Neural progenitor cell (in vitro differentiated cells): Measurements from ENCODE around the gene SLC7A7. TPM values are rescaled to one million over a fixed set of nuclear protein-coding genes. Genes with fewer than 3 reads are reported as not detected.
"Not testable (repeated sequence)": the region's sequence is repeated elsewhere in the genome, so short reads cannot be mapped to it uniquely, and the experiment has no call there.

Experiments used
- DNase-seq: peaks from one replicate; pipeline ENCODE4 v3.0.0-alpha.2; 2016; ENCODE audit warnings: low spot score
- H2AFZ ChIP-seq: fragments of 200-600 bp; sonication (generic); replicated peaks from 2 replicates; pipeline ENCODE4 v1.6.1; 2016; ENCODE audit warnings: antibody characterized with exemption
- H3F3A ChIP-seq: fragments of 200-600 bp; sonication (generic); 2 replicates; pipeline ENCODE4 v1.6.1; 2016; ENCODE audit warnings: antibody characterized with exemption, low read depth
- H3K27ac ChIP-seq: fragments of 200-600 bp; sonication (generic); 2 replicates; pipeline ENCODE4 v1.5.1; 2016; ENCODE audit warnings: mild to moderate bottlenecking
- H3K27me3 ChIP-seq: fragments of 200-600 bp; sonication (generic); 2 replicates; pipeline ENCODE4 v1.6.1; 2016; ENCODE audit warnings: mild to moderate bottlenecking, moderate library complexity
- H3K36me3 ChIP-seq: fragments of 200-600 bp; sonication (generic); 2 replicates; pipeline ENCODE4 v1.5.1; 2016
- H3K4me1 ChIP-seq: fragments of 200-600 bp; sonication (generic); 2 replicates; pipeline ENCODE4 v1.6.1; 2016; ENCODE audit warnings: mixed run types
- H3K4me2 ChIP-seq: fragments of 200-600 bp; sonication (generic); 2 replicates; pipeline ENCODE4 v1.6.1; 2016
- H3K4me3 ChIP-seq: fragments of 200-600 bp; sonication (generic); 2 replicates; pipeline ENCODE4 v1.5.1; 2016
- H3K79me2 ChIP-seq: fragments of 200-600 bp; sonication (generic); 2 replicates; pipeline ENCODE4 v1.6.1; 2016; ENCODE audit warnings: low read depth
- H3K9ac ChIP-seq: fragments of 200-600 bp; sonication (generic); 2 replicates; pipeline ENCODE4 v1.6.1; 2016
- H3K9me3 ChIP-seq: fragments of 200-600 bp; sonication (generic); 2 replicates; pipeline ENCODE4 v1.5.1; 2016; ENCODE audit warnings: low read depth
- H4K20me1 ChIP-seq: fragments of 200-600 bp; sonication (generic); 2 replicates; pipeline ENCODE4 v1.6.1; 2016; ENCODE audit warnings: low read depth
- H3K27ac Mint-ChIP-seq: 3 replicates; pipeline ENCODE4 v1.8.0; 2021; ENCODE audit warnings: mixed read lengths
- H3K27me3 Mint-ChIP-seq: 2 replicates; pipeline ENCODE4 v1.8.0; 2022; ENCODE audit warnings: low read depth, mild to moderate bottlenecking, inconsistent platforms, moderate library complexity, mixed read lengths; ENCODE audit not compliant: insufficient read depth
- H3K36me3 Mint-ChIP-seq: 3 replicates; pipeline ENCODE4 v1.8.0; 2021; ENCODE audit warnings: mixed read lengths
- H3K4me1 Mint-ChIP-seq: 3 replicates; pipeline ENCODE4 v1.8.0; 2021; ENCODE audit warnings: mixed read lengths
- H3K4me3 Mint-ChIP-seq: 3 replicates; pipeline ENCODE4 v1.8.0; 2021; ENCODE audit warnings: mild to moderate bottlenecking, moderate library complexity, mixed read lengths
- H3K9me3 Mint-ChIP-seq: 3 replicates; pipeline ENCODE4 v1.8.0; 2020; ENCODE audit warnings: mixed read lengths
- EZH2 ChIP-seq: fragments of 200-600 bp; sonication (generic); IDR thresholded peaks from 2 replicates; pipeline ENCODE4 v1.6.1; 2017; ENCODE audit warnings: antibody characterized with exemption, mild to moderate bottlenecking, moderate library complexity
- EZH2phosphoT487 ChIP-seq: fragments of 200-600 bp; sonication (generic); IDR thresholded peaks from 2 replicates; pipeline ENCODE4 v1.6.1; 2017; ENCODE audit warnings: antibody characterized with exemption
- total RNA-seq: library from RNA; depleted of rRNA; stranded (reverse); fragments of >200 nt; gene quantifications from 2 replicates; pipeline ENCODE4 v1.2.3, GENCODE V29; 2015; ENCODE audit warnings: low replicate concordance
- TF ChIP-seq, protein P1 (sequence below): fragments of 200-600 bp; sonication (generic); IDR thresholded peaks from 2 replicates; pipeline ENCODE4 v1.5.1; 2017; ENCODE audit warnings: antibody characterized with exemption, mild to moderate bottlenecking

SLC7A7 gene
- total RNA-seq, 1 donor from 2014 or later, result 5.6 TPM

DNA sequence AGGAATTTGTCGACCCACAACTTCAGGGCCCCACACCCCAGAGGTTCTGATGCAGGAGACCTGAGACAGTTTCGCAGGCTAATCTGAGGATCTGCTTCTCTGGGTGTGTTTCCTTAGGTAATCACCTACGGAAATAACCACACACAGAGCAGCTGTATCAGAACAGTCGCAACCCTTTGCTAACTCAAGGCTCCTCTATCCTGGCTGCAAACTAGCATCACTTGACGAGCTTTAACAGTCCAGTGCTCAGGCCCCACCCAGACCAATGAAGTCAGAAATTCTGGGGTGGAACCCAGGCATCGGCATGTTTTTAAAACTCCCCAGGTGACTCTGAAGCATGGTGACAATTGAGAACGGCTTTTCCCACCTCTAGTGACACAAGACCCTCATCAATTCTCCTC is 20.7 kb downstream of the SLC7A7 start:
- Histone ChIP-seq H3K36me3 (no peaks in the 10 kb centered on the region), H3K9me3 (no peaks in the 10 kb centered on the region), H4K20me1 (no peaks in the 10 kb centered on the region), H3F3A (no peaks in the 10 kb centered on the region), H3K4me2 (no peak overlapping the region), H3K4me3 (no peak overlapping the region), H3K27me3 (no peaks in the 10 kb centered on the region), H3K79me2 (no peaks in the 10 kb centered on the region), H3K27ac (no peak overlapping the region), H2AFZ (no peak overlapping the region), H3K9ac (no peak overlapping the region), H3K4me1 (no peaks in the 10 kb centered on the region)
- Mint-ChIP-seq H3K27me3 (peaks cover 6% of the 10 kb centered on the region), H3K4me1 (peaks cover 7% of the 10 kb centered on the region), H3K27ac (no peak overlapping the region), H3K36me3 (no peaks in the 10 kb centered on the region), H3K4me3 (no peak overlapping the region), H3K9me3 (no peaks in the 10 kb centered on the region)
- TF ChIP-seq, protein P1, sequence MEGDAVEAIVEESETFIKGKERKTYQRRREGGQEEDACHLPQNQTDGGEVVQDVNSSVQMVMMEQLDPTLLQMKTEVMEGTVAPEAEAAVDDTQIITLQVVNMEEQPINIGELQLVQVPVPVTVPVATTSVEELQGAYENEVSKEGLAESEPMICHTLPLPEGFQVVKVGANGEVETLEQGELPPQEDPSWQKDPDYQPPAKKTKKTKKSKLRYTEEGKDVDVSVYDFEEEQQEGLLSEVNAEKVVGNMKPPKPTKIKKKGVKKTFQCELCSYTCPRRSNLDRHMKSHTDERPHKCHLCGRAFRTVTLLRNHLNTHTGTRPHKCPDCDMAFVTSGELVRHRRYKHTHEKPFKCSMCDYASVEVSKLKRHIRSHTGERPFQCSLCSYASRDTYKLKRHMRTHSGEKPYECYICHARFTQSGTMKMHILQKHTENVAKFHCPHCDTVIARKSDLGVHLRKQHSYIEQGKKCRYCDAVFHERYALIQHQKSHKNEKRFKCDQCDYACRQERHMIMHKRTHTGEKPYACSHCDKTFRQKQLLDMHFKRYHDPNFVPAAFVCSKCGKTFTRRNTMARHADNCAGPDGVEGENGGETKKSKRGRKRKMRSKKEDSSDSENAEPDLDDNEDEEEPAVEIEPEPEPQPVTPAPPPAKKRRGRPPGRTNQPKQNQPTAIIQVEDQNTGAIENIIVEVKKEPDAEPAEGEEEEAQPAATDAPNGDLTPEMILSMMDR, result no peak
- TF ChIP-seq EZH2, result no peak
- TF ChIP-seq EZH2phosphoT487, result no peak
- DNase-seq, result no peak

DNA sequence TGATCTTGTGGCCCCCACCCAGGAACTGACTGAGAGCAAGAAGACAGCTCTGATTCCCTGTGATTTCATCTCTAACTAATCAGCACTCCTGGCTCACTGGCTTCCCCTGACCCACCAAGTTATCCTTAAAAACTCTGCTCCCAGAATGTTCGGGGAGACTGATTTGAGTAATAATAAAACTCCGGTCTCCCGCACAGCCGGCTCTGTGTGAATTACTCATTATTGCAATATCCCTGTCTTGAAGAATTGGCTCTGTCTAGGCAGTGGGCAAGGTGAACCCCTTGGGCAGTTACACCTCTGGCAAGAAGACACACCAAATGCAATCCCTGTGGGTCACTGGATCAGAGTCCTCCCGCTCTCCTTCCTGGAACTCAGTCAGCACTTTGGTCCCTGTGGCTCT is 21.3 kb downstream of the SLC7A7 start:
- no peaks in the 10 kb centered on the region for H3K36me3 Mint-ChIP-seq
- peaks cover 7% of the 10 kb centered on the region for H3K4me1 Mint-ChIP-seq

DNA sequence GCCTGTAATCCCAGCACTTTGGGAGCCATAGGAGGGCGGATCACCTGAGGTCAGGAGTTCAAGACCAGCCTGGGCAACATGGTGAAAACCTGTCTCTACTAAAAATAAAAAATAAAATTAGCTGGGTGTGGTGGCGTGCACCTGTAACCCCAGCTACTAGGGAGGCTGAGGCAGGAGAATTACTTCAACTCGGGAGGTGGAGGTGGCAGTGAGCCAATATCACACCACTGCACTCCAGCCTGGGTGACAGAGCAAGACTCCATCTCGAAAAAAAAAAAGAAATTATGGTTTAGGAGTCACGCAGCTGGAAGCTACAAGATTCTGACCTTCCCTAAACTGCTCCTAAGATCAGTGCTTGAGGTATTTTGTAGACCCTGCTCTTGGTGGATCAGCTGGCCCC is 21.7 kb downstream of the SLC7A7 start:
- H3K4me3 Mint-ChIP-seq, H3K27me3 ChIP-seq, DNase-seq, H3K4me1 ChIP-seq, H3K27me3 Mint-ChIP-seq, H3K4me3 ChIP-seq, H3F3A ChIP-seq, H3K9ac ChIP-seq, H3K4me2 ChIP-seq, H3K27ac Mint-ChIP-seq, H3K9me3 ChIP-seq, H3K4me1 Mint-ChIP-seq, H3K79me2 ChIP-seq, H3K36me3 ChIP-seq, H2AFZ ChIP-seq, H4K20me1 ChIP-seq, H3K9me3 Mint-ChIP-seq, H3K27ac ChIP-seq, H3K36me3 Mint-ChIP-seq: not testable (repeated sequence)

More for the DNA sequence above, 21.3 kb downstream of the SLC7A7 start:
- no peaks in the 10 kb centered on the region for H4K20me1 ChIP-seq
- TF ChIP-seq, protein P1, result no peak
- TF ChIP-seq EZH2 (no peak), EZH2phosphoT487 (no peak)
- H3K27ac ChIP-seq, result no peak overlapping the region
- no peak for DNase-seq
- Mint-ChIP-seq H3K9me3 (no peaks in the 10 kb centered on the region), H3K4me3 (no peak overlapping the region), H3K27me3 (peaks cover 6% of the 10 kb centered on the region), H3K27ac (peak overlapping the region; percentile 69)
- H3K79me2 ChIP-seq, result no peaks in the 10 kb centered on the region
- no peaks in the 10 kb centered on the region for H3K9me3 ChIP-seq
- H3K27me3 ChIP-seq, result no peaks in the 10 kb centered on the region
- H3K36me3 ChIP-seq, result no peaks in the 10 kb centered on the region
- no peak overlapping the region for H3K4me2 ChIP-seq
- H2AFZ ChIP-seq, result no peak overlapping the region
- H3K4me1 ChIP-seq, result no peaks in the 10 kb centered on the region
- no peak overlapping the region for H3K9ac ChIP-seq
- H3F3A ChIP-seq, result no peaks in the 10 kb centered on the region
- H3K4me3 ChIP-seq, result no peak overlapping the region

DNA sequence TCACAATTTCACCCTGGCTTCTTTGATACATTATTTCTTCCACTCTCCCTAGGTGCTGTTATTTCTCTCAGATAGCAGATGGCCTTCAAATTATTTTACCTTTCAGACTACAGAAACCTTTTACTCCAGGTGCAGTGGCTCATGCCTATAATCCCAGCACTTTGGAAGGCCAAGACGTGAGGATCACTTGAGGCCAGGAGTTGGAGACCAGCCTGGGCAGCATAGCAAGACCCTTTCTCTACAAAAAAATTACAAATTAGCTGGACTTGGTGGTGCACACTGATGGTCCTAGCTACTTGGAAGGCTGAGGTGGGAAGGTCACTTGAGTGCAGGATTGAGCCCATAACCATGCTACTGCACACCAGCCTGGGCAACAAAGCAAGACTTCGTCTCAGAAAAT is 23.1 kb downstream of the SLC7A7 start:
- H3K27me3 ChIP-seq, result no peaks in the 10 kb centered on the region
- H3K9me3 ChIP-seq, result no peaks in the 10 kb centered on the region
- no peak overlapping the region for H3K4me3 ChIP-seq
- TF ChIP-seq EZH2phosphoT487 (no peak), EZH2 (no peak)
- TF ChIP-seq, protein P1, result no peak
- no peak for DNase-seq
- H3K4me2 ChIP-seq, result no peak overlapping the region
- Mint-ChIP-seq H3K36me3 (no peaks in the 10 kb centered on the region), H3K4me3 (no peak overlapping the region), H3K9me3 (no peaks in the 10 kb centered on the region), H3K27me3 (peaks cover 6% of the 10 kb centered on the region), H3K27ac (no peak overlapping the region), H3K4me1 (peaks cover 1% of the 10 kb centered on the region)
- H4K20me1 ChIP-seq, result no peaks in the 10 kb centered on the region
- no peak overlapping the region for H2AFZ ChIP-seq
- H3K9ac ChIP-seq, result no peak overlapping the region
- H3K27ac ChIP-seq, result no peak overlapping the region
- no peaks in the 10 kb centered on the region for H3K4me1 ChIP-seq
- no peaks in the 10 kb centered on the region for H3K79me2 ChIP-seq
- H3F3A ChIP-seq, result no peaks in the 10 kb centered on the region
- no peaks in the 10 kb centered on the region for H3K36me3 ChIP-seq
